HCT116 (cell line): ENCODE data around the gene IQCB1. TPM values are rescaled to one million over a fixed set of nuclear protein-coding genes. Genes with fewer than 3 reads are reported as not detected.
"Not testable (repeated sequence)": the region's sequence is repeated elsewhere in the genome, so short reads cannot be mapped to it uniquely, and the experiment has no call there.

ENCODE experiments used
- ATAC-seq: fragments of 200-7000 bp; cut with Tn5 transposase; 2 replicates; pipeline ENCODE4 v1.9.1; 2020; ENCODE audit warnings: mild to moderate bottlenecking, moderate library complexity
- BruUV-seq: library from RNA; stranded (reverse); fragments of 400-500 nt; replicated peaks from 2 replicates; lab custom pipeline; 2021; lab: Mats Ljungman, UMichigan
- CTCF ChIA-PET: fragments of 300-600 bp; sonication (Branson Sonifier 250); formaldehyde crosslinking; loops from one replicate; lab custom pipeline; 2021; ENCODE audit warnings: antibody characterized with exemption; lab: Charles Lee
- POLR2A ChIA-PET: fragments of 300-600, 350-600 bp; sonication (Branson Sonifier 250); formaldehyde crosslinking; loops from one replicate; lab custom pipeline; 2021; ENCODE audit warnings: antibody characterized with exemption; lab: Charles Lee
- RAD21 ChIA-PET, 2 experiments: fragments of 300-600 bp; sonication (Branson Sonifier 250); formaldehyde crosslinking; loops; one replicate each; lab custom pipeline; 2023; ENCODE audit warnings: low total read pairs in 2 of 2; ENCODE audit not compliant: uncharacterized antibody in 2 of 2, unreplicated experiment in 2 of 2, low non-redundant PET in 1 of 2; lab: Charles Lee
- DNase-seq: peaks from one replicate; pipeline ENCODE4 v3.0.0-alpha.2; 2010; ENCODE audit warnings: low read depth, low spot score
- H2AFZ ChIP-seq: fragments of 200-600 bp; shearing (Covaris generic), sonication (generic); 2 replicates; pipeline ENCODE4 v1.6.1; 2017; ENCODE audit warnings: low read depth, mixed run types, mixed read lengths, antibody characterized with exemption, low read length; ENCODE audit not compliant: poor library complexity, severe bottlenecking
- H3K27ac ChIP-seq: 2 replicates; pipeline ENCODE4 v1.5.1; 2012; ENCODE audit warnings: low read depth, low read length
- H3K27me3 ChIP-seq: fragments of 200-600 bp; sonication (generic); 2 replicates; pipeline ENCODE4 v1.6.1; 2016; ENCODE audit warnings: mixed run types, low read length, mixed read lengths; ENCODE audit not compliant: insufficient read depth
- H3K36me3 ChIP-seq, 2 experiments: fragments of 200-500 bp in 1 of 2; fragments of 200-600 bp in 1 of 2; sonication (Bioruptor generic) in 1 of 2; sonication (generic) in 1 of 2; 2 replicates each; pipeline versions ENCODE4 v1.5.1 to v1.6.1; 2014 to 2016; ENCODE audit warnings: low read length in 2 of 2, inconsistent platforms in 1 of 2, mixed read lengths in 1 of 2, mixed run types in 1 of 2; ENCODE audit not compliant: insufficient read depth in 2 of 2, control insufficient read depth in 1 of 2
- H3K4me1 ChIP-seq, 2 experiments: fragments of 200-600 bp in 1 of 2; sonication (generic) in 1 of 2; 2 replicates each; pipeline versions ENCODE4 v1.5.1 to v1.6.1; 2012 to 2017; ENCODE audit warnings: low read length in 2 of 2, inconsistent platforms in 1 of 2, mild to moderate bottlenecking in 1 of 2, mixed read lengths in 1 of 2, mixed run types in 1 of 2, moderate library complexity in 1 of 2; ENCODE audit not compliant: insufficient read depth in 2 of 2, control insufficient read depth in 1 of 2
- H3K4me2 ChIP-seq: fragments of 200-600 bp; sonication (generic); 2 replicates; pipeline ENCODE4 v1.6.1; 2017; ENCODE audit warnings: mixed run types, low read length, mixed read lengths
- H3K4me3 ChIP-seq, 2 experiments: fragments of 200-600 bp in 1 of 2; sonication (generic) in 1 of 2; replicated peaks in 1 of 2; 2 replicates each; pipeline ENCODE4 v1.5.1; 2011 to 2016; ENCODE audit warnings: low read length in 2 of 2, control low read depth in 1 of 2, low read depth in 1 of 2, mild to moderate bottlenecking in 1 of 2, mixed read lengths in 1 of 2, mixed run types in 1 of 2
- H3K79me2 ChIP-seq: fragments of 200-600 bp; sonication (generic); 2 replicates; pipeline ENCODE4 v1.6.1; 2017; ENCODE audit warnings: mild to moderate bottlenecking, mixed run types, low read length, moderate library complexity, mixed read lengths; ENCODE audit not compliant: insufficient read depth
- H3K9ac ChIP-seq: fragments of 200-600 bp; sonication (generic); 2 replicates; pipeline ENCODE4 v1.6.1; 2016; ENCODE audit warnings: low read length, mixed read lengths
- H3K9me2 ChIP-seq: fragments of 200-600 bp; sonication (generic), shearing (Covaris generic); 2 replicates; pipeline ENCODE4 v1.6.1; 2017; ENCODE audit warnings: mixed run types, mild to moderate bottlenecking, moderate library complexity; ENCODE audit not compliant: insufficient read depth
- H3K9me3 ChIP-seq, 2 experiments: fragments of 200-500 bp in 1 of 2; fragments of 200-600 bp in 1 of 2; sonication (Bioruptor generic) in 1 of 2; sonication (generic) in 1 of 2; 2 replicates each; pipeline ENCODE4 v1.6.1; 2014 to 2017; ENCODE audit warnings: low read length in 2 of 2, mixed read lengths in 2 of 2, inconsistent platforms in 1 of 2, low read depth in 1 of 2, mild to moderate bottlenecking in 1 of 2, mixed run types in 1 of 2, moderate library complexity in 1 of 2; ENCODE audit not compliant: control insufficient read depth in 1 of 2, insufficient read depth in 1 of 2
- H4K20me1 ChIP-seq: fragments of 200-600 bp; sonication (generic), shearing (Covaris generic); 2 replicates; pipeline ENCODE4 v1.6.1; 2017; ENCODE audit warnings: mixed run types, mild to moderate bottlenecking, moderate library complexity; ENCODE audit not compliant: insufficient read depth
- CBX3 ChIP-seq: IDR thresholded peaks from 2 replicates; pipeline ENCODE4 v1.6.1; 2012; ENCODE audit warnings: low read depth
- CEBPB ChIP-seq: IDR thresholded peaks from 2 replicates; pipeline ENCODE4 v1.6.1; 2012; ENCODE audit warnings: low read depth
- EGR1 ChIP-seq: IDR thresholded peaks from 2 replicates; pipeline ENCODE4 v1.6.1; 2012; ENCODE audit warnings: low read depth
- ELF1 ChIP-seq: IDR thresholded peaks from 2 replicates; pipeline ENCODE4 v1.6.1; 2012; ENCODE audit warnings: low read depth, borderline replicate concordance
- EZH2 ChIP-seq: fragments of 200-600 bp; sonication (generic); IDR thresholded peaks from 2 replicates; pipeline ENCODE4 v1.6.1; 2017; ENCODE audit warnings: antibody characterized with exemption, mixed run types
- EZH2phosphoT487 ChIP-seq: fragments of 200-600 bp; IDR thresholded peaks from 2 replicates; pipeline ENCODE4 v1.6.1; 2018; ENCODE audit warnings: antibody characterized with exemption, borderline replicate concordance
- FOSL1 ChIP-seq: IDR thresholded peaks from 2 replicates; pipeline ENCODE4 v1.6.1; 2012; ENCODE audit warnings: low read depth
- POLR2A ChIP-seq: IDR thresholded peaks from 2 replicates; pipeline ENCODE4 v1.7.0; 2011; ENCODE audit warnings: borderline replicate concordance; ENCODE audit not compliant: insufficient read depth, insufficient read length; ENCODE audit errors: extremely low read depth
- POLR2AphosphoS5 ChIP-seq: IDR thresholded peaks from 2 replicates; pipeline ENCODE4 v1.6.1; 2011; ENCODE audit warnings: mild to moderate bottlenecking, low read depth, low read length, moderate library complexity
- RAD21 ChIP-seq: IDR thresholded peaks from 2 replicates; pipeline ENCODE4 v1.6.1; 2012; ENCODE audit warnings: low read depth, mild to moderate bottlenecking
- SP1 ChIP-seq: IDR thresholded peaks from 2 replicates; pipeline ENCODE4 v1.6.1; 2012; ENCODE audit warnings: low read depth
- SRF ChIP-seq: IDR thresholded peaks from 2 replicates; pipeline ENCODE4 v1.6.1; 2012; ENCODE audit warnings: low read depth
- TCF7L2 ChIP-seq: IDR thresholded peaks from 2 replicates; pipeline ENCODE4 v1.7.0; 2011; ENCODE audit warnings: borderline replicate concordance, inconsistent platforms; ENCODE audit not compliant: insufficient read depth, insufficient read length; ENCODE audit errors: extremely low read depth
- YY1 ChIP-seq: IDR thresholded peaks from 2 replicates; pipeline ENCODE4 v1.6.1; 2011; ENCODE audit warnings: low read length, low read depth, moderate library complexity, mild to moderate bottlenecking; ENCODE audit not compliant: insufficient replicate concordance; ENCODE audit errors: extremely low read depth
- ZFX ChIP-seq: fragments of 450-650 bp; IDR thresholded peaks from 2 replicates; pipeline ENCODE4 v1.6.1; 2017
- ZNF274 ChIP-seq: fragments of 200-500 bp; sonication (Bioruptor generic); IDR thresholded peaks from 2 replicates; pipeline ENCODE4 v1.6.1; 2014; ENCODE audit warnings: mild to moderate bottlenecking, low read depth, low read length, inconsistent platforms
- intact Hi-C: fragments of 100-400 bp; cut with micrococcal nuclease; formaldehyde crosslinking; loops from 2 replicates; pipeline ENCODE4 v1.10.0; 2022
- total RNA-seq: library from RNA; stranded (reverse); gene quantifications from one replicate; pipeline ENCODE4 v1.2.1, GENCODE V29; 2021; ENCODE audit not compliant: unreplicated experiment
- TF ChIP-seq, protein P1 (sequence below): IDR thresholded peaks from 2 replicates; pipeline ENCODE4 v1.6.1; 2012
- TF ChIP-seq, protein P2 (sequence below): IDR thresholded peaks from 2 replicates; pipeline ENCODE4 v1.6.1; 2012; ENCODE audit warnings: low read depth

The IQCB1 gene
- total RNA-seq, 1 experiment from 2014 or later, result 22.2 TPM

DNA sequence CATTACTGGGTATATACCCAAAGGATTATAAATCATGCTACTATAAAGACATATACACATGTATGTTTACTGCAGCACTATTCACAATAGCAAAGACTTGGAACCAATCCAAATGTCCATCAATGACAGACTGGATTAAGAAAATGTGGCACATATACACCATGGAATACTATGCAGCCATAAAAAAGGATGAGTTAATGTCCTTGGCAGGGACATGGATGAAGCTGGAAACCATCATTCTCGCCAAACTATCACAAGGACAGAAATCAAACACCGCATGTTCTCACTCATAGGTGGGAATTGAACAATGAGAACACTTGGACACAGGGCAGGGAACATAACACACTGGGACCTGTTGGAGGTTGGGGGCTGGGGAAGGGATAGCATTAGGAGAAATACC is 91.8 kb downstream of the IQCB1 start:
- H3K9me3 ChIP-seq, DNase-seq, H3K9ac ChIP-seq, POLR2A ChIA-PET, H3K27ac ChIP-seq, H2AFZ ChIP-seq, CTCF ChIA-PET, H3K36me3 ChIP-seq, H3K4me1 ChIP-seq, intact Hi-C loops, H3K4me3 ChIP-seq, ATAC-seq, H3K4me2 ChIP-seq, H3K27me3 ChIP-seq, H4K20me1 ChIP-seq, RAD21 ChIA-PET, BruUV-seq, H3K9me2 ChIP-seq: not testable (repeated sequence)
- peaks cover 64% of the 10 kb centered on the region for H3K79me2 ChIP-seq

DNA sequence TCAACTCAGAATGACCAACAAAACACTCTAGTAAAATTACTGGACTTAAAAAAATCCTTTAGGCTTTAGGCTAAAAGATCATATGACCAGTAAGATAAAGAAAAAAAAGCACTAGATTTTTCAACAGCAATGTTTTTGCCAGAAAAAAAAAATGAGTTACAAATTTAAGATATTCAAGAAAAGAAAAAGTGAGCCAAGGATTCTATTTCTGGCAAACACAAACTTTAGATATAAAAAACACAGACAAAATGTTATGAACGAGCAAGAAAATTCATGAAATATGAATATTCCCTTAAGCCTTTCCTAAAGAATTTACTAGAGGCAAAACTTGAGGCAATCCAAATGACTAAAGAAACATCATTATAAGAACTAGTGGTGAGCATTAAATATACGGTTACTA is 94.0 kb downstream of the IQCB1 start:
- RAD21 ChIA-PET, result no interaction called here
- intact Hi-C loops, result no loop called here

More for the DNA sequence above, 94.0 kb downstream of the IQCB1 start:
- Histone ChIP-seq H3K27me3 (no peaks in the 10 kb centered on the region), H3K4me2 (no peak overlapping the region)
- TF ChIP-seq EZH2 (no peak), POLR2A (no peak), EGR1 (no peak), SP1 (no peak), ELF1 (no peak), CEBPB (no peak), TCF7L2 (no peak), SRF (no peak), ZNF274 (no peak), CBX3 (no peak), POLR2AphosphoS5 (no peak), ZFX (no peak), FOSL1 (no peak), RAD21 (no peak), YY1 (no peak), EZH2phosphoT487 (no peak)
- TF ChIP-seq, protein P1, sequence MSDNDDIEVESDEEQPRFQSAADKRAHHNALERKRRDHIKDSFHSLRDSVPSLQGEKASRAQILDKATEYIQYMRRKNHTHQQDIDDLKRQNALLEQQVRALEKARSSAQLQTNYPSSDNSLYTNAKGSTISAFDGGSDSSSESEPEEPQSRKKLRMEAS, result no peak
- TF ChIP-seq, protein P2, sequence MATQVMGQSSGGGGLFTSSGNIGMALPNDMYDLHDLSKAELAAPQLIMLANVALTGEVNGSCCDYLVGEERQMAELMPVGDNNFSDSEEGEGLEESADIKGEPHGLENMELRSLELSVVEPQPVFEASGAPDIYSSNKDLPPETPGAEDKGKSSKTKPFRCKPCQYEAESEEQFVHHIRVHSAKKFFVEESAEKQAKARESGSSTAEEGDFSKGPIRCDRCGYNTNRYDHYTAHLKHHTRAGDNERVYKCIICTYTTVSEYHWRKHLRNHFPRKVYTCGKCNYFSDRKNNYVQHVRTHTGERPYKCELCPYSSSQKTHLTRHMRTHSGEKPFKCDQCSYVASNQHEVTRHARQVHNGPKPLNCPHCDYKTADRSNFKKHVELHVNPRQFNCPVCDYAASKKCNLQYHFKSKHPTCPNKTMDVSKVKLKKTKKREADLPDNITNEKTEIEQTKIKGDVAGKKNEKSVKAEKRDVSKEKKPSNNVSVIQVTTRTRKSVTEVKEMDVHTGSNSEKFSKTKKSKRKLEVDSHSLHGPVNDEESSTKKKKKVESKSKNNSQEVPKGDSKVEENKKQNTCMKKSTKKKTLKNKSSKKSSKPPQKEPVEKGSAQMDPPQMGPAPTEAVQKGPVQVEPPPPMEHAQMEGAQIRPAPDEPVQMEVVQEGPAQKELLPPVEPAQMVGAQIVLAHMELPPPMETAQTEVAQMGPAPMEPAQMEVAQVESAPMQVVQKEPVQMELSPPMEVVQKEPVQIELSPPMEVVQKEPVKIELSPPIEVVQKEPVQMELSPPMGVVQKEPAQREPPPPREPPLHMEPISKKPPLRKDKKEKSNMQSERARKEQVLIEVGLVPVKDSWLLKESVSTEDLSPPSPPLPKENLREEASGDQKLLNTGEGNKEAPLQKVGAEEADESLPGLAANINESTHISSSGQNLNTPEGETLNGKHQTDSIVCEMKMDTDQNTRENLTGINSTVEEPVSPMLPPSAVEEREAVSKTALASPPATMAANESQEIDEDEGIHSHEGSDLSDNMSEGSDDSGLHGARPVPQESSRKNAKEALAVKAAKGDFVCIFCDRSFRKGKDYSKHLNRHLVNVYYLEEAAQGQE, result no peak
- TF ChIP-seq, all 23 proteins: peak for 0
- H2AFZ ChIP-seq, result no peak overlapping the region
- ChIA-PET POLR2A (no interaction called here), CTCF (no interaction called here)
- no TSS peak for BruUV-seq
- H3K4me1 ChIP-seq, result no peaks in the 10 kb centered on the region
- no peak overlapping the region for H3K9ac ChIP-seq
- H3K79me2 ChIP-seq, result peaks cover 63% of the 10 kb centered on the region
- no peak overlapping the region for H3K27ac ChIP-seq
- H3K36me3 ChIP-seq, result no peaks in the 10 kb centered on the region
- H3K9me2 ChIP-seq, result no peaks in the 10 kb centered on the region
- ATAC-seq (no peak), DNase-seq (no peak)
- no peaks in the 10 kb centered on the region for H3K9me3 ChIP-seq
- H3K4me3 ChIP-seq, result no peak overlapping the region
- H4K20me1 ChIP-seq, result no peaks in the 10 kb centered on the region; the same call in 1 of the 2 replicates
